ENCODE results near the gene DNM2. TPM values are rescaled to one million over a fixed set of nuclear protein-coding genes. Genes with fewer than 3 reads are reported as not detected.
A peak's percentile ranks its signal among the peaks of the same experiment; 100 is the strongest.
"Not testable (repeated sequence)": the region's sequence is repeated elsewhere in the genome, so short reads cannot be mapped to it uniquely, and the experiment has no call there.

Gene DNM2
- total RNA-seq (49.9 TPM), polyA plus RNA-seq (ENCODE audit: insufficient read depth in 1 of 8, insufficient read length in 8 of 8, low replicate concordance in 1 of 8) (10 to 100 TPM; 56.9 to 81.7 (median 71.0) TPM)
- long read RNA-seq, donor 1, full-length matches to known transcripts: 5 of 5 reads
- long read RNA-seq, donor 1, partial matches to known transcripts: 0 of 5 reads
- long read RNA-seq, donor 1, other reads (novel, unspliced or antisense): 0 of 5 reads
- long read RNA-seq, donor 2: 0 reads
- long read RNA-seq, donor 3, partial matches to known transcripts: 20 of 23 reads
- long read RNA-seq, donor 3, other reads (novel, unspliced or antisense): 0 of 23 reads
- long read RNA-seq, donor 4, partial matches to known transcripts: 23 of 24 reads
- long read RNA-seq, donor 4, other reads (novel, unspliced or antisense): 0 of 24 reads
- long read RNA-seq, donor 5, full-length matches to known transcripts: 6 of 52 reads
- long read RNA-seq, donor 5, partial matches to known transcripts: 46 of 52 reads
- long read RNA-seq, donor 5, other reads (novel, unspliced or antisense): 0 of 52 reads
- long read RNA-seq, donor 6, full-length matches to known transcripts: 8 of 40 reads
- long read RNA-seq, donor 6, partial matches to known transcripts: 32 of 40 reads
- long read RNA-seq, donor 6, other reads (novel, unspliced or antisense): 0 of 40 reads
- long read RNA-seq, donor 7, full-length matches to known transcripts: 7 of 75 reads
- long read RNA-seq, donor 7, partial matches to known transcripts: 45 of 75 reads
- long read RNA-seq, donor 7, other reads (novel, unspliced or antisense): 23 of 75 reads
- long read RNA-seq, donor 8, partial matches to known transcripts: 10 of 11 reads
- long read RNA-seq, donor 8, other reads (novel, unspliced or antisense): 0 of 11 reads
- long read RNA-seq, donor 9, partial matches to known transcripts: 19 of 20 reads
- long read RNA-seq, donor 9, other reads (novel, unspliced or antisense): 0 of 20 reads
- long read RNA-seq, donor 10, partial matches to known transcripts: 43 of 46 reads
- long read RNA-seq, donor 10, other reads (novel, unspliced or antisense): 0 of 46 reads
- long read RNA-seq, donor 11, partial matches to known transcripts: 14 of 50 reads
- long read RNA-seq, donor 11, other reads (novel, unspliced or antisense): 34 of 50 reads

DNA sequence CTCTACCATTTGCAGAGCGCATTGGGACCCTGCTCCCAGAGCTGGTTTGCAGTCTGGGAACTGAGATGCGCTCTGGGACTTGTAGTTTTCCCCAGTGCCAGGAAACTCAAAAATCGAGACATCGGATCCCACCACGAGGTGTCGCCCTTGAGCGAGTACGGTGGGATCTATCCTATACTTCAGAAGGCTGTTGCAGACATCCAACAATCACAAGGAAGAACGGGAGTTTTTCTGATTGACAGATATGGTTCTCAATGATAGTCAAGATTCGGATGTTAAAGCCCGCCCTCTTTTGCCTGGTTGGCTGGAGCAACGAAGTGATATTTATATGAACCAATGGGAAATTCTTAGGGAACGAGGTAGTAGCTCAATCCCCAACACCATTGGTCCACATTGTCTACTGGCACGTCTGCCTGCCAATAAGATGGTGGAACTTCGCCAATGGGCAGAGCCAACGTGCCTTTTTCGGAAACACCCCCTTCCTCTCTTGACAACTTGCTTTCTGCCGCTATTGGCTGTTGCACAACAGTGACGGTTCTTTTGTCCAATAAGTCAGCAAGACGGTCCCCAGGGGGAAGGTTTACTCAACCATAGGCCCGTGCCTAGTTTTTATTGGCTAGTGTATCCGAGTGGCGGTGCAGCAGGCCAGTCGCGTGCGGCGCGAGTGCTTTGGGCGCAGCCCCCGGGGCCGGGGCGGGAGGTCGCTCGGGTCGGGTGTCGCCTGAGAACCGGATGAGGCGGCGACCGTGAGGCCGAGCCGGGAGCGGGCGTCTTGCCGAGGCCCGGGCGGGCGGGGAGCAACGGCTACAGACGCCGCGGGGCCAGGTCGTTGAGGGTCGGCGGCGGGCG lies at the start of gene DNM2:
DNM2 (plus strand) TSS at position 724 of the 849 bp plus-strand sequence. CDS start 164 bp downstream, outside the sequence.
- Histone ChIP-seq H3K27ac (ENCODE audit: low read length) (peak within 1 kb of the TSS; percentile 86), H3K4me3 (ENCODE audit: low read length) (peak within 1 kb of the TSS; percentile 86), H3K27me3 (ENCODE audit: control insufficient read depth, insufficient read depth, low read length) (no peaks in the 10 kb centered on the region), H3K36me3 (ENCODE audit: control insufficient read depth, insufficient read depth, low read length) (peaks cover 31% of the 10 kb centered on the region), H3K4me1 (ENCODE audit: control insufficient read depth, insufficient read depth, low read length) (peaks cover 23% of the 10 kb centered on the region), H3K9me3 (replicated peaks; ENCODE audit: control insufficient read depth, low read depth, low read length) (no peaks in the 10 kb centered on the region)
- WGBS (ENCODE audit: insufficient coverage): under 1% methylated on average over 50 of the region's 57 CpGs
- DNase-seq: peak; percentile 100

DNA sequence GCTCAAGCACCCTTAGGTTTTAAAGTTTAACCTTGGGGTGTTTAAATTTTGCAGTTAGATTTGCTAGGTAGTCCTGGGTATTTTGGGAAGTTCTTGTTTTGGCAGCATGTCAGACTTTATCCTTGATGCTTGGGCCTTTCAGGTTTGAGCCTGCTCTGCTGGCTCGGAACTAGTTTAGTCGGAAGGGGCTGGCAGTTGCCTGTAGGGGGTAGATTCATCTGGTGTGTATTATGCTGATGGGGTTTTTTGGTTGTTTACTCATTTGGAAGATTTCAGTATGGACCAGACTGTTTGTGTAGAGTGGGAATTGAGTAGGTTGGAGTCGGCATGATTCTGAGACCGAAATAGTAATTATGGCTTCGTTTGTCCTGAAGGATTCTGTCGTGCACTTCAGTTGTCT lies 48.6 kb upstream of the DNM2 start:
- Histone ChIP-seq H3K4me1 (ENCODE audit: control insufficient read depth, insufficient read depth, low read length) (no peaks in the 10 kb centered on the region), H3K27me3 (ENCODE audit: control insufficient read depth, insufficient read depth, low read length) (no peaks in the 10 kb centered on the region)

DNA sequence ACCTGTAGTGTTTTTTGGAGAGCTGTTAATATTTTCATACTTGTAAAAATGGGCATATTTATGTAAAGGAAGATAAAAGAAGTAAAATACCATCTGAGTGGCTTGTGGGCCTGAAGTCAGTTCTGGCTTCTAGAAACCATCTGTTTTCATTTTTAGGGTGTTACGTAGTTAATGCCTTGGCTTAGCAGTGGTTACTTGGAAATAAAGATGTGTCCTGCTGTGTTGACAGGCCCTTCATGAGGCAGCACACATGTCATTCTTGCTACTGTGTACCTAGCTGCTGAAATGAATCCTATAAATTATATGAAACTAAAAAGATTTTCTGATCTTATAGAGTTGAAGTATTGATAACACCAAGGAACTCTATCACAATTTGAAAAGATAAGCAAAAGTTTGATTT lies 47.7 kb upstream of the DNM2 start:
- Histone ChIP-seq H3K27ac (ENCODE audit: low read length) (no peak overlapping the region), H3K36me3 (ENCODE audit: control insufficient read depth, insufficient read depth, low read length) (peaks cover 50% of the 10 kb centered on the region), H3K4me1 (ENCODE audit: control insufficient read depth, insufficient read depth, low read length) (no peaks in the 10 kb centered on the region), H3K4me3 (ENCODE audit: low read length) (no peak overlapping the region), H3K9me3 (replicated peaks; ENCODE audit: control insufficient read depth, low read depth, low read length) (no peaks in the 10 kb centered on the region), H3K27me3 (ENCODE audit: control insufficient read depth, insufficient read depth, low read length) (no peaks in the 10 kb centered on the region)
- DNase-seq: peak; percentile 58
- 43% methylated on average over 1 of the region's 1 CpG for WGBS (ENCODE audit: insufficient coverage)

More for the DNA sequence above, 48.6 kb upstream of the DNM2 start:
- Histone ChIP-seq H3K27ac (ENCODE audit: low read length) (no peak overlapping the region), H3K4me3 (ENCODE audit: low read length) (no peak overlapping the region), H3K36me3 (ENCODE audit: control insufficient read depth, insufficient read depth, low read length) (peaks cover 45% of the 10 kb centered on the region), H3K9me3 (replicated peaks; ENCODE audit: control insufficient read depth, low read depth, low read length) (no peaks in the 10 kb centered on the region)
- 76% methylated on average over 5 of the region's 6 CpGs for WGBS (ENCODE audit: insufficient coverage)
- no peak for DNase-seq

DNA sequence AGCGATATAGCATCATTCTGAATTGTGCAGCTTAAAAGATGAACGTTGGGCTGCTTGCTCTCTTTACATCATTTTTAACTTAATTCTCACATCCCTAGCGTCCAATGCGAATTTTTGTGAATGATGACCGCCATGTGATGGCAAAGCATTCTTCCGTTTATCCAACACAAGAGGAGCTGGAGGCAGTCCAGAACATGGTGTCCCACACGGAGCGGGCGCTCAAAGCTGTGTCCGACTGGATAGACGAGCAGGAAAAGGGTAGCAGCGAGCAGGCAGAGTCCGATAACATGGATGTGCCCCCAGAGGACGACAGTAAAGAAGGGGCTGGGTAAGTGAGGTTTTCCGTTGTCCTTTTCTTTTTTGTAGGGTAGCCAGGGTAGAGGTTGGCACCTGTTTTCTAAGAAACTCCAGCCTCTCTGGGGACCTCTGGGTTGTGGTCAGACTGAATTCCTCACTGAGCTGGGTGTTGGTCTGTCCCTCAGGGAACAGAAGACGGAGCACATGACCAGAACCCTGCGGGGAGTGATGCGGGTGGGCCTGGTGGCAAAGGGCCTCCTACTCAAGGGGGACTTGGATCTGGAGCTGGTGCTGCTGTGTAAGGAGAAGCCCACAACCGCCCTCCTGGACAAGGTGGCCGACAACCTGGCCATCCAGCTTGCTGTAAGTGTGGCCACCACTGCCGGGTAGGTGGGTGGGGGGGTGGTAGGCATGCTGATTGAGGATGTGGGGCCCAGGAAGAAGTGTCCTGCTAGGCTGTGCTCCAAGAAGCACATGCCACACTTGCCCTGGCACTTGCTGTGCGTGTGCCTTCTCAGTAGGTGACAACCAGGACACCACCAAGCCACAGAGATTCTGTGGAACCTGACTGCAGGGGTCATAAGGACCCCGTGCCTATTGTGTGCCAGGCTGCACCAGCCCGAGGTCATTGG lies 46.7 kb upstream of the DNM2 start:
- no peak overlapping the region for H3K4me3 ChIP-seq (ENCODE audit: low read length)
- no peak for DNase-seq
- H3K4me1 ChIP-seq (ENCODE audit: control insufficient read depth, insufficient read depth, low read length): no peaks in the 10 kb centered on the region
- no peak overlapping the region for H3K27ac ChIP-seq (ENCODE audit: low read length)
- no peaks in the 10 kb centered on the region for H3K9me3 ChIP-seq (replicated peaks; ENCODE audit: control insufficient read depth, low read depth, low read length)
- WGBS (ENCODE audit: insufficient coverage): 81% methylated on average over 22 of the region's 24 CpGs
- no peaks in the 10 kb centered on the region for H3K27me3 ChIP-seq (ENCODE audit: control insufficient read depth, insufficient read depth, low read length)
- peaks cover 58% of the 10 kb centered on the region for H3K36me3 ChIP-seq (ENCODE audit: control insufficient read depth, insufficient read depth, low read length)

DNA sequence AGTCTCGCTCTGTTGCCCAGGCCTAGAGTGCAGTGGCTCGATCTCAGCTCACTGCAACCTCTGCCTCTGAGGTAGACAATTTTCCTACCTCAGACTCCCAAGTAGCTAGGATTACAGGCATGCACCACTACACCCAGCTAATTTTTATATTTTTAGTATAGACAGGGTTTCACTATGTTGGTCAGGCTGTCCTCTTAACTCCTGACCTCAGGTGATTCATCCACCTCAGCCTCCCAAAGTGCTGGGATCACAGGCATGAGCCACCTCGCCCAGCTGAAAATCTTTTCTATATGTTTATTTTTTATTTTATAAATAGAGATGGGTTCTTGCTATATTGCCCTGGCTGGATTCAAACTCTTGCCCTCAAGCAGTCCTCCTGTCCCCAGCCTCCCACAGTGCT lies 46.0 kb upstream of the DNM2 start:
- H3K27me3 ChIP-seq (ENCODE audit: control insufficient read depth, insufficient read depth, low read length); H3K4me3 ChIP-seq (ENCODE audit: low read length); DNase-seq; H3K27ac ChIP-seq (ENCODE audit: low read length); H3K9me3 ChIP-seq (replicated peaks; ENCODE audit: control insufficient read depth, low read depth, low read length); H3K4me1 ChIP-seq (ENCODE audit: control insufficient read depth, insufficient read depth, low read length): not testable (repeated sequence)
- H3K36me3 ChIP-seq (ENCODE audit: control insufficient read depth, insufficient read depth, low read length): peaks cover 57% of the 10 kb centered on the region
- WGBS (ENCODE audit: insufficient coverage): no CpG with 5 or more reads among the region's 3 CpGs

DNA sequence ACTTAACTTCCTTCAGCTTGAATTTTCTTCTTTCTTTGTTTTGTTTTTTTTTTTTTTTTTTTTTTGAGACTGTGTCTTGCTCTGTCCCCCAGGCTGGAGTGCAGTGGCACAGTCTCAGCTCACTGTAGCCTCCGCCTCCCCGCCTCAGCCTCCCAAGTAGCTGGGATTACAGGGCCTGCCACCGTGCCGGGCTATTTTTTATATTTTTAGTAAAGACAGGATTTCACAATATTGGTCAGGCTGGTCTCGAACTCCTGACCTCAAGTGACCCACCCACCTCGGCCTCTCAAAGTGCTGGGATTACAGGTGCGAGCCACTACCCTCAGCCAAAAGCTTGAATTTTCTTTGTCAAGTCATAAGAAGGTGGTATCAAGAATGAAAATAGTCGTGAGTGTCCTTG lies 42.7 kb upstream of the DNM2 start:
- H3K27me3 ChIP-seq (ENCODE audit: control insufficient read depth, insufficient read depth, low read length); H3K9me3 ChIP-seq (replicated peaks; ENCODE audit: control insufficient read depth, low read depth, low read length); DNase-seq; H3K4me3 ChIP-seq (ENCODE audit: low read length); H3K27ac ChIP-seq (ENCODE audit: low read length); H3K4me1 ChIP-seq (ENCODE audit: control insufficient read depth, insufficient read depth, low read length): not testable (repeated sequence)
- peaks cover 78% of the 10 kb centered on the region for H3K36me3 ChIP-seq (ENCODE audit: control insufficient read depth, insufficient read depth, low read length)
- 91% methylated on average over 4 of the region's 8 CpGs for WGBS (ENCODE audit: insufficient coverage)

DNA sequence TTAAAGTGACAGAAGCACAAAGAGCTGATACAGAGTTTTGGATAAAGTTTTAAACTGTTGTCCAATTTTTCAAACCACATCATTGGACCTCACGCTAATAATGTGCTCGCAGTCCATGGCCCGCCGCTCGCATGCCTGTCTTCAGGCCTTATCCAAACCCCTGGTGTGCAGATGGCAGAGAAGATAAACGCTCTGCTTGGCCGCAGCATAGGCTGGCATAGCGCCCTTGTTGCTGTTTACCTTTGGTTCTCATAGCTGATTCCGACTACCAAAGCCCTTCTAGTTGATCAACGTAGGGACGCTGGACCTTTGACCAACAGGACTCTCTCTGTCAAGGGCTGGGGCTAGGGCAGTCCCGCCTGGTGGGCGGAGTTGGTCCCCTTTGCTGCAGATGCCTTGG lies 40.1 kb upstream of the DNM2 start:
- no peaks in the 10 kb centered on the region for H3K27me3 ChIP-seq (ENCODE audit: control insufficient read depth, insufficient read depth, low read length)

DNA sequence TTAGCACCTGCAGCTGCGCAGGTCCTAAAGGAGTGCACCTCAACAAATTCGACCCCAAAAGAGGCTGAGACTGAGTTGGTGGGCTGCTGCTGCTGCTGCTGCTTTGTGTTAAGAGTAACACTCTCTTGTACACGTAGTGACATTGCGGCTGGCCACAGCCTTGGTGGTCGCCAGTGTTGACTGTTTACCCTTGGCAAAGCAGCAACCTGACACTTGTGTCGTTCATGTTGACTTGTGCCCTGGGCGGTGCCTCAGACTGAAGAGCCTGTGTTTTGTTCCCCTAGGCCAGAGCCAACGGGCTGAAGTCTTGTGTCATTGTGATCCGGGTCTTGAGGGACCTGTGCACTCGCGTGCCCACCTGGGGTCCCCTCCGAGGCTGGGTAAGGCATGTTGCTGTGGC lies 39.1 kb upstream of the DNM2 start:
- no peaks in the 10 kb centered on the region for H3K27me3 ChIP-seq (ENCODE audit: control insufficient read depth, insufficient read depth, low read length)
- H3K4me3 ChIP-seq (ENCODE audit: low read length): no peak overlapping the region
- 88% methylated on average over 12 of the region's 12 CpGs for WGBS (ENCODE audit: insufficient coverage)
- no peak overlapping the region for H3K27ac ChIP-seq (ENCODE audit: low read length)
- no peaks in the 10 kb centered on the region for H3K9me3 ChIP-seq (replicated peaks; ENCODE audit: control insufficient read depth, low read depth, low read length)
- peaks cover 86% of the 10 kb centered on the region for H3K36me3 ChIP-seq (ENCODE audit: control insufficient read depth, insufficient read depth, low read length)
- no peak for DNase-seq
- H3K4me1 ChIP-seq (ENCODE audit: control insufficient read depth, insufficient read depth, low read length): no peaks in the 10 kb centered on the region

More for the DNA sequence above, 40.1 kb upstream of the DNM2 start:
- Histone ChIP-seq H3K27ac (ENCODE audit: low read length) (no peak overlapping the region), H3K36me3 (ENCODE audit: control insufficient read depth, insufficient read depth, low read length) (peaks cover 84% of the 10 kb centered on the region), H3K4me1 (ENCODE audit: control insufficient read depth, insufficient read depth, low read length) (no peaks in the 10 kb centered on the region), H3K9me3 (replicated peaks; ENCODE audit: control insufficient read depth, low read depth, low read length) (no peaks in the 10 kb centered on the region), H3K4me3 (ENCODE audit: low read length) (no peak overlapping the region)
- DNase-seq: no peak
- WGBS (ENCODE audit: insufficient coverage): 92% methylated on average over 4 of the region's 13 CpGs

DNA sequence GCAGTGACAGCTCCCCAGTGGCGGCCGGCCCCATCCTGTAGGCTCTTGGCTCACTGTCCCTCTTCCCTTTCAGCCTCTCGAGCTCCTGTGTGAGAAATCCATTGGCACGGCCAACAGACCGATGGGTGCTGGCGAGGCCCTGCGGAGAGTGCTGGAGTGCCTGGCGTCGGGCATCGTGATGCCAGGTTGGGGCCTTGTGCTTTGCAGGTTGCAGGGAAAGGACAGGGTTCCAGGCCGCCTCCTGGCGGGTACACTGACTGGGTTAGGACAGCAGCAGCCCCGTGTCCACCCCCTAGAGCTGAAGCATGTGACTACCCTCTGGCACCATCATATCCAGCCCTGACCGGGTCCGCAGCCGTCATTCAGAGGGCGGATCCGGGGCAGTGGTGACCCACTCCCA lies 38.1 kb upstream of the DNM2 start:
- DNase-seq: no peak
- H3K4me3 ChIP-seq (ENCODE audit: low read length): no peak overlapping the region
- no peaks in the 10 kb centered on the region for H3K27me3 ChIP-seq (ENCODE audit: control insufficient read depth, insufficient read depth, low read length)
- H3K27ac ChIP-seq (ENCODE audit: low read length): no peak overlapping the region
- peaks cover 89% of the 10 kb centered on the region for H3K36me3 ChIP-seq (ENCODE audit: control insufficient read depth, insufficient read depth, low read length)
- 98% methylated on average over 13 of the region's 18 CpGs for WGBS (ENCODE audit: insufficient coverage)
- no peaks in the 10 kb centered on the region for H3K9me3 ChIP-seq (replicated peaks; ENCODE audit: control insufficient read depth, low read depth, low read length)
- no peaks in the 10 kb centered on the region for H3K4me1 ChIP-seq (ENCODE audit: control insufficient read depth, insufficient read depth, low read length)
